GM23338 (cell line): Measurements from ENCODE around the gene PRKG2. TPM values are rescaled to one million over a fixed set of nuclear protein-coding genes. Genes with fewer than 3 reads are reported as not detected.

ENCODE experiments used
- ATAC-seq: fragments of 200-7000 bp; cut with Tn5 transposase; 3 replicates; pipeline ENCODE4 v1.9.1; 2020
- DNase-seq: peaks from one replicate; pipeline ENCODE4 v3.0.0-alpha.2; 2015; ENCODE audit warnings: low spot score
- H2AFZ ChIP-seq: fragments of 200-600 bp; sonication (generic); 2 replicates; pipeline ENCODE4 v1.8.0; 2016; ENCODE audit warnings: antibody characterized with exemption, mild to moderate bottlenecking, moderate library complexity
- H3F3A ChIP-seq: fragments of 200-600 bp; sonication (generic); replicated peaks from 2 replicates; pipeline ENCODE4 v1.8.0; 2017; ENCODE audit warnings: antibody characterized with exemption, mixed run types, low read depth
- H3K27ac ChIP-seq: fragments of 200-600 bp; sonication (generic); 2 replicates; pipeline ENCODE4 v1.6.1; 2016; ENCODE audit warnings: low read depth
- H3K27me3 ChIP-seq: fragments of 200-600 bp; sonication (generic); 2 replicates; pipeline ENCODE4 v1.8.0; 2016; ENCODE audit warnings: mild to moderate bottlenecking, mixed run types, moderate library complexity; ENCODE audit not compliant: insufficient read depth
- H3K36me3 ChIP-seq: fragments of 200-600 bp; sonication (generic); 2 replicates; pipeline ENCODE4 v1.8.0; 2016; ENCODE audit warnings: mild to moderate bottlenecking; ENCODE audit not compliant: insufficient read depth
- H3K4me1 ChIP-seq: fragments of 200-600 bp; sonication (generic); 2 replicates; pipeline ENCODE4 v1.8.0; 2016; ENCODE audit warnings: mild to moderate bottlenecking, moderate library complexity; ENCODE audit not compliant: insufficient read depth
- H3K4me2 ChIP-seq: fragments of 200-600 bp; sonication (generic); 2 replicates; pipeline ENCODE4 v1.7.1; 2017; ENCODE audit warnings: mixed run types
- H3K4me3 ChIP-seq: fragments of 200-600 bp; sonication (generic); 2 replicates; pipeline ENCODE4 v1.6.1; 2016; ENCODE audit warnings: mixed run types
- H3K79me2 ChIP-seq: fragments of 200-600 bp; sonication (generic); replicated peaks from 2 replicates; pipeline ENCODE4 v1.8.0; 2017; ENCODE audit warnings: mild to moderate bottlenecking; ENCODE audit not compliant: insufficient read depth
- H3K9me2 ChIP-seq: fragments of 200-600 bp; sonication (generic); 2 replicates; pipeline ENCODE4 v1.8.0; 2017; ENCODE audit not compliant: insufficient read depth
- H4K20me1 ChIP-seq: fragments of 200-600 bp; sonication (generic); replicated peaks from 2 replicates; pipeline ENCODE4 v1.8.0; 2017; ENCODE audit warnings: mild to moderate bottlenecking; ENCODE audit not compliant: insufficient read depth
- H3K27ac Mint-ChIP-seq: 2 replicates; pipeline ENCODE4 v1.8.0; 2020; ENCODE audit warnings: inconsistent platforms, mild to moderate bottlenecking, moderate library complexity, mixed read lengths
- H3K27me3 Mint-ChIP-seq: 3 replicates; pipeline ENCODE4 v1.8.0; 2022; ENCODE audit warnings: low read depth, mild to moderate bottlenecking, moderate library complexity, mixed read lengths, inconsistent platforms; ENCODE audit not compliant: insufficient read depth, poor library complexity
- H3K36me3 Mint-ChIP-seq: 3 replicates; pipeline ENCODE4 v1.8.0; 2021; ENCODE audit warnings: low read depth, mild to moderate bottlenecking, inconsistent platforms, moderate library complexity, mixed read lengths
- H3K4me1 Mint-ChIP-seq: 3 replicates; pipeline ENCODE4 v1.8.0; 2020; ENCODE audit warnings: mild to moderate bottlenecking, inconsistent platforms, mixed read lengths
- H3K4me3 Mint-ChIP-seq: 3 replicates; pipeline ENCODE4 v1.8.0; 2021; ENCODE audit warnings: moderate library complexity, mild to moderate bottlenecking, inconsistent platforms, mixed read lengths
- H3K9me3 Mint-ChIP-seq: 3 replicates; pipeline ENCODE4 v1.8.0; 2020; ENCODE audit warnings: moderate library complexity, mild to moderate bottlenecking, inconsistent platforms, mixed read lengths
- CREB1 ChIP-seq: fragments of 250-450 bp; sonication (Bioruptor Pico); IDR thresholded peaks from 2 replicates; pipeline ENCODE4 v1.5.0; 2020; ENCODE audit warnings: low read depth, mild to moderate bottlenecking, moderate library complexity
- CTCF ChIP-seq, 2 experiments: fragments of 200-600 bp in 1 of 2; sonication (generic) in 1 of 2; conservative IDR thresholded peaks; 2 replicates each; pipeline versions ENCODE4 v1.5.1 to v1.6.1; 2016 to 2017; ENCODE audit warnings: antibody characterized with exemption in 2 of 2, low read depth in 2 of 2, mild to moderate bottlenecking in 2 of 2, moderate library complexity in 1 of 2
- ETS1 ChIP-seq: IDR thresholded peaks from 2 replicates; pipeline ENCODE4 v1.6.1; 2016; ENCODE audit warnings: antibody characterized with exemption
- EZH2 ChIP-seq: fragments of 200-600 bp; sonication (generic); IDR thresholded peaks from one replicate; pipeline ENCODE4 v1.8.0; 2017; ENCODE audit warnings: antibody characterized with exemption, mild to moderate bottlenecking, low read depth; ENCODE audit not compliant: unreplicated experiment
- EZH2phosphoT487 ChIP-seq: fragments of 200-600 bp; sonication (generic); IDR thresholded peaks from one replicate; pipeline ENCODE4 v1.8.1; 2018; ENCODE audit warnings: antibody characterized with exemption; ENCODE audit not compliant: unreplicated experiment
- NANOG ChIP-seq: IDR thresholded peaks from 2 replicates; pipeline ENCODE4 v1.6.1; 2016; ENCODE audit warnings: antibody characterized with exemption, borderline replicate concordance
- STAT1 ChIP-seq: IDR thresholded peaks from one replicate; pipeline ENCODE4 v1.6.1; 2016; ENCODE audit warnings: antibody characterized with exemption; ENCODE audit not compliant: unreplicated experiment
- ZNF331 ChIP-seq: fragments of 250-450 bp; sonication (Bioruptor Pico); IDR thresholded peaks from 2 replicates; pipeline ENCODE4 v1.5.0; 2020; ENCODE audit warnings: low read depth, mild to moderate bottlenecking, moderate library complexity
- polyA plus RNA-seq: library from polyadenylated mRNA; unstranded; fragments of >200 nt; fragmentation: Nextera tagmentation; extraction: Ambion mirVana; gene quantifications from 2 replicates; pipeline ENCODE4 v1.2.1, GENCODE V29; 2016
- total RNA-seq: library from RNA; depleted of rRNA; stranded (reverse); fragments of >200 nt; shearing (Covaris generic); gene quantifications from 2 replicates; pipeline ENCODE4 v1.2.3, GENCODE V29; 2014
- TF ChIP-seq, protein P1 (sequence below): IDR thresholded peaks from one replicate; pipeline ENCODE4 v1.6.1; 2018; ENCODE audit warnings: antibody characterized with exemption; ENCODE audit not compliant: unreplicated experiment
- TF ChIP-seq, protein P2 (sequence below): fragments of 250-450 bp; sonication (Bioruptor Pico); IDR thresholded peaks from 2 replicates; pipeline ENCODE4 v1.5.0; 2020; ENCODE audit warnings: mild to moderate bottlenecking, moderate library complexity

Gene PRKG2
- total and polyA plus RNA-seq, 2 experiments from 2014 or later = 1.9 to 3.6 TPM

GRCh38 chr4:81173213-81173612, 41.8 kb downstream of the PRKG2 start:
- no peak for ATAC-seq
- no peak for DNase-seq
- H3K27ac Mint-ChIP-seq = no peak overlapping the region
- no peaks in the 10 kb centered on the region for H3F3A ChIP-seq
- H3K4me2 ChIP-seq = no peak overlapping the region
- H3K27ac ChIP-seq = no peak overlapping the region
- no peak for TF ChIP-seq ZNF331
- no peak for TF ChIP-seq EZH2
- no peak for TF ChIP-seq STAT1
- TF ChIP-seq, protein P1, sequence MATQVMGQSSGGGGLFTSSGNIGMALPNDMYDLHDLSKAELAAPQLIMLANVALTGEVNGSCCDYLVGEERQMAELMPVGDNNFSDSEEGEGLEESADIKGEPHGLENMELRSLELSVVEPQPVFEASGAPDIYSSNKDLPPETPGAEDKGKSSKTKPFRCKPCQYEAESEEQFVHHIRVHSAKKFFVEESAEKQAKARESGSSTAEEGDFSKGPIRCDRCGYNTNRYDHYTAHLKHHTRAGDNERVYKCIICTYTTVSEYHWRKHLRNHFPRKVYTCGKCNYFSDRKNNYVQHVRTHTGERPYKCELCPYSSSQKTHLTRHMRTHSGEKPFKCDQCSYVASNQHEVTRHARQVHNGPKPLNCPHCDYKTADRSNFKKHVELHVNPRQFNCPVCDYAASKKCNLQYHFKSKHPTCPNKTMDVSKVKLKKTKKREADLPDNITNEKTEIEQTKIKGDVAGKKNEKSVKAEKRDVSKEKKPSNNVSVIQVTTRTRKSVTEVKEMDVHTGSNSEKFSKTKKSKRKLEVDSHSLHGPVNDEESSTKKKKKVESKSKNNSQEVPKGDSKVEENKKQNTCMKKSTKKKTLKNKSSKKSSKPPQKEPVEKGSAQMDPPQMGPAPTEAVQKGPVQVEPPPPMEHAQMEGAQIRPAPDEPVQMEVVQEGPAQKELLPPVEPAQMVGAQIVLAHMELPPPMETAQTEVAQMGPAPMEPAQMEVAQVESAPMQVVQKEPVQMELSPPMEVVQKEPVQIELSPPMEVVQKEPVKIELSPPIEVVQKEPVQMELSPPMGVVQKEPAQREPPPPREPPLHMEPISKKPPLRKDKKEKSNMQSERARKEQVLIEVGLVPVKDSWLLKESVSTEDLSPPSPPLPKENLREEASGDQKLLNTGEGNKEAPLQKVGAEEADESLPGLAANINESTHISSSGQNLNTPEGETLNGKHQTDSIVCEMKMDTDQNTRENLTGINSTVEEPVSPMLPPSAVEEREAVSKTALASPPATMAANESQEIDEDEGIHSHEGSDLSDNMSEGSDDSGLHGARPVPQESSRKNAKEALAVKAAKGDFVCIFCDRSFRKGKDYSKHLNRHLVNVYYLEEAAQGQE = no peak
- TF ChIP-seq EZH2phosphoT487 = no peak
- no peak for TF ChIP-seq ETS1
- TF ChIP-seq CREB1 = no peak
- TF ChIP-seq, protein P2, sequence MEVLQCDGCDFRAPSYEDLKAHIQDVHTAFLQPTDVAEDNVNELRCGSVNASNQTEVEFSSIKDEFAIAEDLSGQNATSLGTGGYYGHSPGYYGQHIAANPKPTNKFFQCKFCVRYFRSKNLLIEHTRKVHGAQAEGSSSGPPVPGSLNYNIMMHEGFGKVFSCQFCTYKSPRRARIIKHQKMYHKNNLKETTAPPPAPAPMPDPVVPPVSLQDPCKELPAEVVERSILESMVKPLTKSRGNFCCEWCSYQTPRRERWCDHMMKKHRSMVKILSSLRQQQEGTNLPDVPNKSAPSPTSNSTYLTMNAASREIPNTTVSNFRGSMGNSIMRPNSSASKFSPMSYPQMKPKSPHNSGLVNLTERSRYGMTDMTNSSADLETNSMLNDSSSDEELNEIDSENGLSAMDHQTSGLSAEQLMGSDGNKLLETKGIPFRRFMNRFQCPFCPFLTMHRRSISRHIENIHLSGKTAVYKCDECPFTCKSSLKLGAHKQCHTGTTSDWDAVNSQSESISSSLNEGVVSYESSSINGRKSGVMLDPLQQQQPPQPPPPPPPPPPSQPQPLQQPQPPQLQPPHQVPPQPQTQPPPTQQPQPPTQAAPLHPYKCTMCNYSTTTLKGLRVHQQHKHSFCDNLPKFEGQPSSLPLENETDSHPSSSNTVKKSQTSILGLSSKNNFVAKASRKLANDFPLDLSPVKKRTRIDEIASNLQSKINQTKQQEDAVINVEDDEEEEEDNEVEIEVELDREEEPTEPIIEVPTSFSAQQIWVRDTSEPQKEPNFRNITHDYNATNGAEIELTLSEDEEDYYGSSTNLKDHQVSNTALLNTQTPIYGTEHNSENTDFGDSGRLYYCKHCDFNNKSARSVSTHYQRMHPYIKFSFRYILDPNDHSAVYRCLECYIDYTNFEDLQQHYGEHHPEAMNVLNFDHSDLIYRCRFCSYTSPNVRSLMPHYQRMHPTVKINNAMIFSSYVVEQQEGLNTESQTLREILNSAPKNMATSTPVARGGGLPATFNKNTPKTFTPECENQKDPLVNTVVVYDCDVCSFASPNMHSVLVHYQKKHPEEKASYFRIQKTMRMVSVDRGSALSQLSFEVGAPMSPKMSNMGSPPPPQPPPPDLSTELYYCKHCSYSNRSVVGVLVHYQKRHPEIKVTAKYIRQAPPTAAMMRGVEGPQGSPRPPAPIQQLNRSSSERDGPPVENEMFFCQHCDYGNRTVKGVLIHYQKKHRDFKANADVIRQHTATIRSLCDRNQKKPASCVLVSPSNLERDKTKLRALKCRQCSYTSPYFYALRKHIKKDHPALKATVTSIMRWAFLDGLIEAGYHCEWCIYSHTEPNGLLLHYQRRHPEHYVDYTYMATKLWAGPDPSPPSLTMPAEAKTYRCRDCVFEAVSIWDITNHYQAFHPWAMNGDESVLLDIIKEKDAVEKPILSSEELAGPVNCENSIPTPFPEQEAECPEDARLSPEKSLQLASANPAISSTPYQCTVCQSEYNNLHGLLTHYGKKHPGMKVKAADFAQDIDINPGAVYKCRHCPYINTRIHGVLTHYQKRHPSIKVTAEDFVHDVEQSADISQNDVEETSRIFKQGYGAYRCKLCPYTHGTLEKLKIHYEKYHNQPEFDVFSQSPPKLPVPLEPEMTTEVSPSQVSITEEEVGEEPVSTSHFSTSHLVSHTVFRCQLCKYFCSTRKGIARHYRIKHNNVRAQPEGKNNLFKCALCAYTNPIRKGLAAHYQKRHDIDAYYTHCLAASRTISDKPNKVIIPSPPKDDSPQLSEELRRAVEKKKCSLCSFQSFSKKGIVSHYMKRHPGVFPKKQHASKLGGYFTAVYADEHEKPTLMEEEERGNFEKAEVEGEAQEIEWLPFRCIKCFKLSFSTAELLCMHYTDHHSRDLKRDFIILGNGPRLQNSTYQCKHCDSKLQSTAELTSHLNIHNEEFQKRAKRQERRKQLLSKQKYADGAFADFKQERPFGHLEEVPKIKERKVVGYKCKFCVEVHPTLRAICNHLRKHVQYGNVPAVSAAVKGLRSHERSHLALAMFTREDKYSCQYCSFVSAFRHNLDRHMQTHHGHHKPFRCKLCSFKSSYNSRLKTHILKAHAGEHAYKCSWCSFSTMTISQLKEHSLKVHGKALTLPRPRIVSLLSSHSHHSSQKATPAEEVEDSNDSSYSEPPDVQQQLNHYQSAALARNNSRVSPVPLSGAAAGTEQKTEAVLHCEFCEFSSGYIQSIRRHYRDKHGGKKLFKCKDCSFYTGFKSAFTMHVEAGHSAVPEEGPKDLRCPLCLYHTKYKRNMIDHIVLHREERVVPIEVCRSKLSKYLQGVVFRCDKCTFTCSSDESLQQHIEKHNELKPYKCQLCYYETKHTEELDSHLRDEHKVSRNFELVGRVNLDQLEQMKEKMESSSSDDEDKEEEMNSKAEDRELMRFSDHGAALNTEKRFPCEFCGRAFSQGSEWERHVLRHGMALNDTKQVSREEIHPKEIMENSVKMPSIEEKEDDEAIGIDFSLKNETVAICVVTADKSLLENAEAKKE (CRISPR knock-in tag) = no peak
- no peak for TF ChIP-seq CTCF (conservative IDR thresholded peaks at IDR 0.05; ENCODE audit: low read depth in 2 of 2)
- no peak for TF ChIP-seq NANOG
- no peaks in the 10 kb centered on the region for H3K9me2 ChIP-seq
- no peaks in the 10 kb centered on the region for H3K36me3 Mint-ChIP-seq
- no peaks in the 10 kb centered on the region for H4K20me1 ChIP-seq
- no peaks in the 10 kb centered on the region for H3K4me1 Mint-ChIP-seq
- H3K4me1 ChIP-seq = no peaks in the 10 kb centered on the region
- no peaks in the 10 kb centered on the region for H3K79me2 ChIP-seq
- H3K4me3 Mint-ChIP-seq = no peak overlapping the region
- no peaks in the 10 kb centered on the region for H3K27me3 ChIP-seq
- no peaks in the 10 kb centered on the region for H3K36me3 ChIP-seq
- H3K27me3 Mint-ChIP-seq = no peaks in the 10 kb centered on the region
- H3K4me3 ChIP-seq = no peak overlapping the region
- H3K9me3 Mint-ChIP-seq = no peaks in the 10 kb centered on the region; the same call in 2 of the 3 replicates
- no peak overlapping the region for H2AFZ ChIP-seq
